Breast epithelium (tissue), 4 donors: Measurements from ENCODE around the gene DNAJA2. TPM values are rescaled to one million over a fixed set of nuclear protein-coding genes. Genes with fewer than 3 reads are reported as not detected.
A peak's percentile ranks its signal among the peaks of the same experiment; 100 is the strongest.

Experiments used
- DNase-seq, 2 donors: peaks; one replicate each; pipeline ENCODE4 v3.0.0-alpha.2; 2019; ENCODE audit warnings: low spot score in 2 of 2
- H3K27ac ChIP-seq, 2 donors: fragments of 200-600 bp; sonication (generic) in 1 of 2; one replicate each; pipeline ENCODE4 v1.5.1; 2016 to 2019; ENCODE audit warnings: mild to moderate bottlenecking in 1 of 2
- H3K27me3 ChIP-seq, 2 donors: fragments of 200-600 bp; sonication (generic) in 1 of 2; one replicate each; pipeline versions ENCODE4 v1.5.1 to v1.6.0; 2017 to 2019; ENCODE audit warnings: control low read depth in 1 of 2, mild to moderate bottlenecking in 1 of 2
- H3K36me3 ChIP-seq: fragments of 200-600 bp; one replicate; pipeline ENCODE4 v1.5.1; 2019
- H3K4me1 ChIP-seq, 2 donors: fragments of 200-600 bp; sonication (generic); one replicate each; pipeline ENCODE4 v1.5.1; 2016 to 2019; ENCODE audit warnings: control low read depth in 1 of 2
- H3K4me3 ChIP-seq, 3 donors: fragments of 200-600 bp; sonication (generic); 1 replicate in 2 of 3; 2 replicates in 1 of 3; pipeline ENCODE4 v1.5.1; 2016 to 2019; ENCODE audit warnings: mild to moderate bottlenecking in 3 of 3, moderate library complexity in 2 of 3
- H3K9me3 ChIP-seq, 2 donors: fragments of 200-600 bp; sonication (generic) in 1 of 2; one replicate each; pipeline ENCODE4 v1.5.1; 2016 to 2019; ENCODE audit warnings: control low read depth in 1 of 2
- POLR2A ChIP-seq: fragments of 450-650 bp; IDR thresholded peaks from one replicate; pipeline ENCODE4 v1.6.1; 2016; ENCODE audit warnings: antibody characterized with exemption, mild to moderate bottlenecking, moderate library complexity
- POLR2AphosphoS5 ChIP-seq, 3 donors: sonication (generic); formaldehyde crosslinking; IDR thresholded peaks; one replicate each; pipeline ENCODE4 v1.6.1; 2017; ENCODE audit warnings: antibody characterized with exemption in 3 of 3
- intact Hi-C: fragments of 100-400 bp; cut with DNase I; formaldehyde crosslinking; loops from one replicate; pipeline ENCODE4 v1.15.1; 2023; ENCODE audit warnings: low total_unique reads
- total RNA-seq, 3 donors: library from RNA; depleted of rRNA; stranded (reverse); fragments of >200 nt; gene quantifications; one replicate each; pipeline ENCODE4 v1.1.0, GENCODE V29; 2016
- TF ChIP-seq, protein P1 (sequence below), 3 donors: fragments of 450-650 bp; IDR thresholded peaks; one replicate each; pipeline ENCODE4 v1.5.1; 2016 to 2017; ENCODE audit warnings: antibody characterized with exemption in 3 of 3, mild to moderate bottlenecking in 3 of 3, moderate library complexity in 3 of 3

DNAJA2 gene
- total RNA-seq, 3 donors from 2014 or later = 44.6 to 65.3 (median 51.2) TPM

DNA sequence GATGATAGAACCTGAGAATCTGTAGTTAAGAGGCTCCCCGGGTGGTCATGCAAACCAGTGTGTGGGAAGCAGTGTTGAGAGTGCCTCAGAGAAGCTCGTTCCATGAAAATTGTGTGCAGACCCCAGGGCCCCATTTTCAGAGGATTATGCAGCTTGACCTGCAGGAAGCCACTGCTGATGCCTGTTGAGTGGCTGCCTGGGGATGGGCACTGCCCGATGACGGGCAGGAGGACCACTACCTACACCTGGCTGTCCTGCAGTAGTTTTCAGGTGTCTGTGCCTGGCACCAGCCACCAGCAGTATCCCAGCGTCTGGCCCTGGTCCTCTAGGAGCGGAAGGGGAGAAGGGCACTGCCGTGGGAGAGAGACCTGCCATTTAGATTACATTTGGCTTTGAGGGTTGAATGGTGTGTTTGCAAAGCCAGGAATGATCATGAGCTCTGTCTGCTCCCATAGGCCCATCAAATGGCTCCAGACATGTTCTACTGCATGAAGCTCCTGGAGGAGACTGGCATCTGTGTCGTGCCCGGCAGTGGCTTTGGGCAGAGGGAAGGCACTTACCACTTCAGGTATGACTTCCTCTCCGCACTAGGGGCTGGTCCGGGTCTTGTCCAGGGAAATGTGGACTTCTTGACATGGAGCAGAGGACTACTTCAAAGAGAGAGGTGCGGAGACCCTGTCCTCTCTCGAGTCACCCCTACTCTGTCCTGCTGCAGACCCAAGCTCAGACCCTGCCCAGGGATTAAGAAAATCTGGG is 46.8 kb downstream of the DNAJA2 start:
- TF ChIP-seq, protein P1, sequence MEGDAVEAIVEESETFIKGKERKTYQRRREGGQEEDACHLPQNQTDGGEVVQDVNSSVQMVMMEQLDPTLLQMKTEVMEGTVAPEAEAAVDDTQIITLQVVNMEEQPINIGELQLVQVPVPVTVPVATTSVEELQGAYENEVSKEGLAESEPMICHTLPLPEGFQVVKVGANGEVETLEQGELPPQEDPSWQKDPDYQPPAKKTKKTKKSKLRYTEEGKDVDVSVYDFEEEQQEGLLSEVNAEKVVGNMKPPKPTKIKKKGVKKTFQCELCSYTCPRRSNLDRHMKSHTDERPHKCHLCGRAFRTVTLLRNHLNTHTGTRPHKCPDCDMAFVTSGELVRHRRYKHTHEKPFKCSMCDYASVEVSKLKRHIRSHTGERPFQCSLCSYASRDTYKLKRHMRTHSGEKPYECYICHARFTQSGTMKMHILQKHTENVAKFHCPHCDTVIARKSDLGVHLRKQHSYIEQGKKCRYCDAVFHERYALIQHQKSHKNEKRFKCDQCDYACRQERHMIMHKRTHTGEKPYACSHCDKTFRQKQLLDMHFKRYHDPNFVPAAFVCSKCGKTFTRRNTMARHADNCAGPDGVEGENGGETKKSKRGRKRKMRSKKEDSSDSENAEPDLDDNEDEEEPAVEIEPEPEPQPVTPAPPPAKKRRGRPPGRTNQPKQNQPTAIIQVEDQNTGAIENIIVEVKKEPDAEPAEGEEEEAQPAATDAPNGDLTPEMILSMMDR (IDR thresholded peaks at IDR 0.05) = no peak
- TF ChIP-seq POLR2A (no peak), POLR2AphosphoS5 (IDR thresholded peaks at IDR 0.05) (no peak)
- H3K27ac ChIP-seq = no peak overlapping the region
- no peak overlapping the region for H3K4me3 ChIP-seq
- no peaks in the 10 kb centered on the region for H3K9me3 ChIP-seq
- no peaks in the 10 kb centered on the region for H3K36me3 ChIP-seq
- DNase-seq = no peak
- intact Hi-C loops = no loop called here
- no peaks in the 10 kb centered on the region for H3K27me3 ChIP-seq
- no peaks in the 10 kb centered on the region for H3K4me1 ChIP-seq

DNA sequence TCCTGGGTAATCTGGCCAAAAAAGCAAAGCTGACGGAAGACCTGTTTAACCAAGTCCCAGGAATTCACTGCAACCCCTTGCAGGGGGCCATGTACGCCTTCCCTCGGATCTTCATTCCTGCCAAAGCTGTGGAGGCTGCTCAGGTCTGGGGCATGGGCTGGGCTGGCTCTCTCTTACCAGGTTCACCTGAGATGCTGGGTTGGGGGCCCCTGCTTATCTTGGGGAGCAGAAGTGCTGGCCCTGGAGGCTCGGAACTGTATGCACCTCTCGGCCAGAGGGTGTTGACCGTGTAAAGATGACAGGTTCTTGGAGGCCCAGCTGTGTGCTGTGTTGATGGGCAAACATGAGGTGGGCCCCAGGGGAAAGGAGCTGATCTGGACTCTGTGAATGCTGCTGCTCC is 49.1 kb downstream of the DNAJA2 start:
- Histone ChIP-seq H3K36me3 (no peaks in the 10 kb centered on the region), H3K27ac (no peak overlapping the region), H3K27me3 (no peaks in the 10 kb centered on the region), H3K9me3 (no peaks in the 10 kb centered on the region), H3K4me3 (no peak overlapping the region), H3K4me1 (peaks cover 0 to 3% of the 10 kb centered on the region in 2 donors)
- intact Hi-C loops = no loop called here
- no peak for DNase-seq
- TF ChIP-seq POLR2AphosphoS5 (IDR thresholded peaks at IDR 0.05) (no peak), POLR2A (no peak)

DNA sequence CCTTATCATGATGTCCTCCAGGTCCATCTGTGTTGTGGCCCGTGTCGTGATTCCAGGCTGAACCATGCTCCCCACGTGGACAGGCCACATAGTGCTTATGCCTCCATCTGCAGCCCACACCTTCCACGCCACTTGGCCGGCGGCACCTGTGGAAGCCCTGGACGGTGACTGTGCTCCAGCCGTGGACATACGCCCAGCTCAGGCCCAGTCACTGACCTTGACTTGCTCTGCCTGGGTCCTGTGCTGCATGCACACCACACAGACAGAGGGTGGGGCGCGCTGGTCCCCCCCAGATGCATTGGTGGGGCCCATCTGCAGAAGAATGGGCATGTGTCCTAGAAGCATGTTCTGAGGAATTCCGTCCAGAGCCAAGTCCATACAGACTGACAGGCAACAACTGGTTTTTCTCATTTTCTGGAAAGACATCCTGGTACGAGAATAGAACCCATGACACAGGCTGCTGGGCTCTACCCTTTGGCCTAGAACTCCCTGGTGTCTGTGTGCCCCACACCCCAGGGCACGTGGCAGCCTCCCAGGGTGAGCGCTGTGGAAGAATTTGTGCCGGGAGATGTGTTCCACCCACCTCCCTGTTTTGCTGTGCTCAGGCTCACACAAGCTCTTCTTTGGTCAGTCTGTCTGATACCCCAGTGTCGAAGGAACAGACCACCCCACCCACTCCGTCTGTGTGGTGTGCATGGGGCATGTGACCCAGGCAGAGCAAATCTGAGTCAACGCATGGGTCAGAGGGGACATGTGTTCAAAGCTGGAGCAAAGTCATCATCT is 49.8 kb downstream of the DNAJA2 start:
- Histone ChIP-seq H3K4me3 (no peak overlapping the region), H3K9me3 (no peaks in the 10 kb centered on the region), H3K27me3 (no peaks in the 10 kb centered on the region), H3K36me3 (no peaks in the 10 kb centered on the region), H3K4me1 (peaks cover 0 to 3% of the 10 kb centered on the region in 2 donors), H3K27ac (no peak overlapping the region)
- intact Hi-C loops = no loop called here
- no peak for TF ChIP-seq POLR2AphosphoS5 (IDR thresholded peaks at IDR 0.05)
- TF ChIP-seq POLR2A = no peak
- TF ChIP-seq, protein P1 (IDR thresholded peaks at IDR 0.05) = no peak
- no peak for DNase-seq

DNA sequence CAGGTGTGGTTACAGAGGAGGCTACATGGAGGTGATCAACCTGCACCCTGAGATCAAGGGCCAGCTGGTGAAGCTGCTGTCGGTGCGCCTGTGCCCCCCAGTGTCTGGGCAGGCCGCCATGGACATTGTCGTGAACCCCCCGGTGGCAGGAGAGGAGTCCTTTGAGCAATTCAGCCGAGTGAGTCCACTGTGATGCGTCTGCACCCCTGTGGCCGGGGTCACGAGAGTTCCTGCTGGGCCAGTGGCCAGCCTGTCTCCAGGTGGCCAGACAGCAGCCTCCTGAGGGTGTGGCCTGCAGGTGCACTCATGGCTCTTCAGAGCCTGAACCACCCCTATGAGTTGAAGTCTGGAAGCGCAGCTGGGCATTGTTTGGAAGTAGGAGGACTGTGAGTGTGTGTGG is 51.2 kb downstream of the DNAJA2 start:
- Histone ChIP-seq H3K9me3 (no peaks in the 10 kb centered on the region), H3K4me1 (peaks cover 0 to 3% of the 10 kb centered on the region in 2 donors), H3K4me3 (no peak overlapping the region), H3K27me3 (no peaks in the 10 kb centered on the region), H3K36me3 (no peaks in the 10 kb centered on the region), H3K27ac (no peak overlapping the region)
- intact Hi-C loops = no loop called here
- no peak for DNase-seq
- TF ChIP-seq POLR2AphosphoS5 (IDR thresholded peaks at IDR 0.05) = no peak
- no peak for TF ChIP-seq POLR2A
- TF ChIP-seq, protein P1 (IDR thresholded peaks at IDR 0.05) = no peak

DNA sequence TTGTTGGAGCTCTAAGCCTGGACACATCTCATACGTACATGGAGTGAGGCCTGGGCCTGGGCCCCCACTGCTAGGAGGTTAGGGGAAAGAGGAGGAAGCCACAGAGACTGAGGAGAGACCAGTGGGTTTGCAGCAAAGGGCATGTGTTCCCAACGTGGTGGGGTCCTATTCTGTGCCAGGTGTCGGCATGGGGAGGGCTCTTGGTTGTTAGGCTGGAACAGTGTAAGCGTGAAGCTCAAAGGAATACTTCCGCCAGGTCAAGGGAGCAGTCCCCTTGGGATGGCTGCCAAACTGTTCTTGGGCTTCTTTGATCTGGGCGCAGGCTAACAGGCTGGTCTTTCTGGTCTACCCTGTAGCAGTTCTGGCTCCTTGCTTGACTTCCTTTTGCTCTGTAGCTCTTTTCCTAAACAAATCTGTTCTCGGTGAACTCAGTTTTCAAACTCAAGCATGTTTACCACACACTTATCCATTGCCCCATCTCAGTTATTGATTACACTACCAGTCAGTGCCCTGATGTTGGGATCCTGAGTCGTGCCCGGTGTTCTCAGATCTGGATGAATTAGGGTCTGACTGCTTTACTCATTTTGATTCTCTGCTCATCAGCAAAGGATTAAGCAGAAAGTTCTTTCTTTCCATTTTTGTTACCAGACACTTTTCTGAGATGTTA is 52.9 kb downstream of the DNAJA2 start:
- Histone ChIP-seq H3K9me3 (no peaks in the 10 kb centered on the region), H3K27me3 (no peaks in the 10 kb centered on the region), H3K27ac (peak overlapping the region; percentile 45 to 52), H3K36me3 (no peaks in the 10 kb centered on the region), H3K4me3 (no peak overlapping the region), H3K4me1 (peaks cover 0 to 3% of the 10 kb centered on the region in 2 donors)
- TF ChIP-seq POLR2A (no peak), POLR2AphosphoS5 (IDR thresholded peaks at IDR 0.05) (peak in 1 of 3 donors; percentile 38)
- DNase-seq = peak; percentile 58 to 73
- intact Hi-C loops = no loop called here
